Subcutaneous abdominal adipose tissue (tissue), 5 donors: Measurements from ENCODE around the gene DCUN1D2.
"Not testable (repeated sequence)": the region's sequence is repeated elsewhere in the genome, so short reads cannot be mapped to it uniquely, and the experiment has no call there.

Experiments used
- H3K27ac ChIP-seq: one replicate; pipeline ENCODE4 v1.7.0; 2013; ENCODE audit warnings: low read depth, mild to moderate bottlenecking, inconsistent platforms, low read length, moderate library complexity
- H3K27me3 ChIP-seq, 5 donors: one replicate each; pipeline ENCODE4 v1.7.0; 2013; ENCODE audit warnings: low read length in 5 of 5, inconsistent platforms in 1 of 5; ENCODE audit not compliant: control insufficient read depth in 5 of 5, insufficient read depth in 4 of 5
- H3K36me3 ChIP-seq, 5 donors: one replicate each; pipeline ENCODE4 v1.7.0; 2013; ENCODE audit warnings: low read length in 5 of 5; ENCODE audit not compliant: control insufficient read depth in 5 of 5, insufficient read depth in 5 of 5
- H3K4me1 ChIP-seq, 5 donors: one replicate each; pipeline ENCODE4 v1.7.0; 2013; ENCODE audit warnings: low read length in 5 of 5, mild to moderate bottlenecking in 3 of 5, moderate library complexity in 1 of 5; ENCODE audit not compliant: control insufficient read depth in 5 of 5, insufficient read depth in 5 of 5
- H3K4me3 ChIP-seq, 5 donors: one replicate each; pipeline ENCODE4 v1.7.0; 2013; ENCODE audit warnings: low read length in 5 of 5, low read depth in 1 of 5
- H3K9ac ChIP-seq, 5 donors: one replicate each; pipeline ENCODE4 v1.7.0; 2013; ENCODE audit warnings: low read length in 5 of 5, mild to moderate bottlenecking in 4 of 5, moderate library complexity in 3 of 5
- H3K9me3 ChIP-seq, 5 donors: one replicate each; pipeline ENCODE4 v1.7.0; 2013; ENCODE audit warnings: low read length in 5 of 5; ENCODE audit not compliant: control insufficient read depth in 5 of 5
- donor health status: healthy.
- donor health status: healthy.
- donor health status: healthy.
- donor health status: healthy.
- donor health status: healthy.

DCUN1D2 gene

GRCh38 chr13:113479179-113479578 lies 11.3 kb downstream of the DCUN1D2 start:
- H3K4me3 ChIP-seq, result no peak overlapping the region
- peaks cover 0 to 4% (median under 1%) of the 10 kb centered on the region in 5 donors for H3K4me1 ChIP-seq
- no peak overlapping the region for H3K27ac ChIP-seq
- H3K36me3 ChIP-seq, result peaks cover 10 to 34% (median 24%) of the 10 kb centered on the region in 5 donors
- H3K27me3 ChIP-seq, result no peaks in the 10 kb centered on the region
- no peaks in the 10 kb centered on the region for H3K9me3 ChIP-seq
- H3K9ac ChIP-seq, result no peak overlapping the region

GRCh38 chr13:113477724-113478123 lies 12.8 kb downstream of the DCUN1D2 start:
- Histone ChIP-seq H3K27ac (no peak overlapping the region), H3K36me3 (peaks cover 10 to 30% (median 28%) of the 10 kb centered on the region in 5 donors), H3K9ac (no peak overlapping the region), H3K27me3 (no peaks in the 10 kb centered on the region), H3K4me3 (no peak overlapping the region), H3K9me3 (no peaks in the 10 kb centered on the region), H3K4me1 (peaks cover 0 to 15% (median 5%) of the 10 kb centered on the region in 5 donors)

DNA sequence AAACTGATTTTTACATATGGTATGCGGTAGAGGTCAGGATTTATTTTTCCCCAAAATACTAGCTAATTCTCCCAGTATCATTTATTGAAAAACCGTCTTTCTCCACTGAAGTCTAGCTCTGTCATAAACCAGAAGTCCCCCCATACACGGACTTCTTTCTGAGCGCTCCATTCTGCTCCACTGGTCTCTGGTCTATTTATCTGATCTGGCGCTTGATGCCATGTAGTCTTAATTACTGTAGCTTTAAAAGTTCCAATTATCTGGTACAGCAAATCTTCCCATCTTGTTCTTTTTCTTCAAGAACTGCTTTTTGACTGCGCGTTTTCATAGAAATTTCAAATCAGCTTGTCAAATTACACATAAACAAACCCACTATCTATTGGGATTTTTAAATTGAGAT lies 13.7 kb downstream of the DCUN1D2 start:
- no peak overlapping the region for H3K9ac ChIP-seq
- H3K36me3 ChIP-seq, result peaks cover 10 to 30% (median 29%) of the 10 kb centered on the region in 5 donors
- H3K4me1 ChIP-seq, result peaks cover 0 to 22% (median 5%) of the 10 kb centered on the region in 5 donors
- no peak overlapping the region for H3K4me3 ChIP-seq
- H3K27me3 ChIP-seq, result no peaks in the 10 kb centered on the region
- no peak overlapping the region for H3K27ac ChIP-seq
- no peaks in the 10 kb centered on the region for H3K9me3 ChIP-seq

DNA sequence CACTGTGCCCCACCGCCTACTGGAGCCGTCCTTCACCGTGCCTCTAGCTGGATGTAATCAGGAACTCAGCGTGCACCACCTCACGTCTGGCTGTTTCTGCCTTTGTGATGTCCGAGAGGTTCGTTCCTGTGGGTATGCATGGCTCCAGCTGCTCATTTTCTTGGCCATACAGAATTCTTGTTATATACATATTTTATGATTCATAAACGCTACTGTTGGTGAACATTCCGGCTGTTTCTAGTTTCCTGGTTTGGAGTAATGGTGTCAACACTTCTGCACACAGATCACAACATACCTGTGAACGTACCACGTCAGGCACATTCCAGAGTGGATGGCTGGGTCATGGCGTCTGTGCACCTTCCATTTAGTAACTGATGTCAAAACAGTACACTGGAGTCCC lies 14.6 kb downstream of the DCUN1D2 start:
- Histone ChIP-seq H3K27me3 (no peaks in the 10 kb centered on the region), H3K9me3 (no peaks in the 10 kb centered on the region), H3K4me1 (peaks cover 0 to 27% (median 5%) of the 10 kb centered on the region in 5 donors), H3K4me3 (no peak overlapping the region), H3K27ac (no peak overlapping the region), H3K36me3 (peaks cover 10 to 33% (median 29%) of the 10 kb centered on the region in 5 donors), H3K9ac (no peak overlapping the region)

- no peaks in the 10 kb centered on the region for H3K27me3 ChIP-seq
- H3K4me3 ChIP-seq, result no peak overlapping the region
- H3K36me3 ChIP-seq, result peaks cover 10 to 33% (median 29%) of the 10 kb centered on the region in 5 donors
- no peak overlapping the region for H3K27ac ChIP-seq
- H3K9ac ChIP-seq, result no peak overlapping the region
- peaks cover 0 to 27% (median 5%) of the 10 kb centered on the region in 5 donors for H3K4me1 ChIP-seq
- H3K9me3 ChIP-seq, result no peaks in the 10 kb centered on the region
Measured at GRCh38 chr13:113475280-113475679, 15.2 kb downstream of the DCUN1D2 start.

DNA sequence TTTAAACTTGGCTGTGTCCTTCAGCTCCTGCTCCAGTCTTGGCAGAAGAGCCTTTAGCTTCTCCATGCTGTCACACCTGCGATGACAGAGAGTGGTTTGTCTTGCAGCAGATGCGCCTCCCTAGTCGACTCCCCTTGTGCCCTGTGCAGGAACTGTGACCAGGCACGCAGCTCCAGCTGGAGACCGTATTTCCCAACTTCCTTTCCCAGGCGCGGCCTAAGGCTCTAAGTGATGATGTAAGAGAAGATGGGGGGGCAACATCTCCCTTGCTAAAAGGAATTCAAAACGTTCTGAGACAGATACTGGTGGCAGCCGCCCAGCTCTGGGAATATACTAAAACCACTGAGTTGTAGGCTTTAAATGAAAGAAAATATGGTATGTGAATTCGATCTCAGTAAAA lies 16.3 kb downstream of the DCUN1D2 start:
- H3K4me3 ChIP-seq, result no peak overlapping the region
- H3K36me3 ChIP-seq, result peaks cover 10 to 29% (median 28%) of the 10 kb centered on the region in 5 donors
- H3K27ac ChIP-seq, result no peak overlapping the region
- H3K4me1 ChIP-seq, result peaks cover 0 to 27% (median 5%) of the 10 kb centered on the region in 5 donors
- H3K9ac ChIP-seq, result no peak overlapping the region
- no peaks in the 10 kb centered on the region for H3K9me3 ChIP-seq
- no peaks in the 10 kb centered on the region for H3K27me3 ChIP-seq

DNA sequence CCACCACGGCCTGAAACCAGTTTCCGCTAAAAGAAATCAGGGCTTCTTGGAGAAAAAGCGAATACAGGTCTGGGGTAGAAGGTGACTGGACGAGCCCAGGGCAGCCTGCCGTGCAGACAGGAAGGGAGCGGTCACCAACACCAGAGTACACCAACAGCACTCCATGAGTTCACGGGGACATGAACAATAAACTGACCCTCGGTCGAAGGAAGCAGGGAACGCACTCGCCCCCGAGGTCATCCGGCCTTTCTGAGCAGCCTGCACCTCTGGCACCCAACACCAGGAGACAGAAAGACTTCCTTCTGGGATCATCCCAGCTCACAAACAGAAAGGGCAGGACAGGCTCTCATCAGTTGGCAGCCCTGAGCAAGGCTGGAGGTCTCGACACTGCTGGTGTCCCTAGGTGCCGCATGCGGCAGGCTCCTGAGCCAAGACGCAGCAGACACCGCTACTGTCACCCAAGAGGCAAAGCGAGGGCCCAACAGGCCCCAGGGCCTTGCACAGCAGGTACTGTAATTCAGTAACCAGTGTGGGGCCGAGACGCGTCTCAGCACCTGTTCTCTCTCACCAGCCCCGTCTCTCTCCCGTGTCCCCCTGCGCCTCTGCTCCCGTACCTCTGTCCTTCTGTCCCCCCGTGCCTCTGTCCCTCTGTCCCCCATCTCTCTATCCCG lies 18.0 kb downstream of the DCUN1D2 start:
- peaks cover 0 to 27% (median 5%) of the 10 kb centered on the region in 5 donors for H3K4me1 ChIP-seq
- H3K27ac ChIP-seq, result peak overlapping the region; percentile 30
- peak overlapping the region in 3 of 5 donors; percentile 19 to 42 (median 22) for H3K4me3 ChIP-seq
- H3K36me3 ChIP-seq, result peaks cover 0 to 32% (median 27%) of the 10 kb centered on the region in 5 donors
- no peaks in the 10 kb centered on the region for H3K9me3 ChIP-seq
- H3K9ac ChIP-seq, result peak overlapping the region in 1 of 5 donors; percentile 51
- H3K27me3 ChIP-seq, result no peaks in the 10 kb centered on the region

DNA sequence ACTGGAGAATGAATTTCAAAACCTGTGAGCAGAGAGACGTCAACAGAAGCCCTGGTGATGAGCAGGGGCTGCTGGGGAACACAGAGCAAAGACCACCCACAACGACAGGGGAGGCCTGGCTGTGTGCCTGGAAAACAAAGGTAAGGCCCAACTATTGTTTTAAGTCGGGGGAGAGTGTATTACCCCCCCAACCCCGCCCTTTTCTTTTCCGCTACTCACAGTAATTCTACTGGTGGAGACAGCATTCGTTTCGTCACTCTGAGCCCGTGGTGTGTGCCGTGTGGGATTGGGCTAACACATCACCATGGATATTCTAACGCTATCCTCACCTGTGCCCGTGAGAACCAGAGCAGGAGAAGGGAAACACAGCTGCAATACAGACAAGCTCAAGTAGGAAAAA lies 18.7 kb downstream of the DCUN1D2 start:
- peak overlapping the region in 2 of 5 donors; percentile 22 to 42 for H3K4me3 ChIP-seq
- H3K4me1 ChIP-seq, result peaks cover 0 to 27% (median 5%) of the 10 kb centered on the region in 5 donors
- no peaks in the 10 kb centered on the region for H3K27me3 ChIP-seq
- no peak overlapping the region for H3K9ac ChIP-seq
- peaks cover 5 to 32% (median 31%) of the 10 kb centered on the region in 5 donors for H3K36me3 ChIP-seq
- peak overlapping the region; percentile 30 for H3K27ac ChIP-seq
- H3K9me3 ChIP-seq, result no peaks in the 10 kb centered on the region

- H3K4me3 ChIP-seq, H3K27ac ChIP-seq, H3K9me3 ChIP-seq, H3K27me3 ChIP-seq, H3K9ac ChIP-seq: not testable (repeated sequence)
- Histone ChIP-seq H3K36me3 (peaks cover 5 to 29% (median 25%) of the 10 kb centered on the region in 5 donors), H3K4me1 (peaks cover 0 to 27% (median 5%) of the 10 kb centered on the region in 5 donors)
Measured at GRCh38 chr13:113470635-113471163, 19.8 kb downstream of the DCUN1D2 start.

DNA sequence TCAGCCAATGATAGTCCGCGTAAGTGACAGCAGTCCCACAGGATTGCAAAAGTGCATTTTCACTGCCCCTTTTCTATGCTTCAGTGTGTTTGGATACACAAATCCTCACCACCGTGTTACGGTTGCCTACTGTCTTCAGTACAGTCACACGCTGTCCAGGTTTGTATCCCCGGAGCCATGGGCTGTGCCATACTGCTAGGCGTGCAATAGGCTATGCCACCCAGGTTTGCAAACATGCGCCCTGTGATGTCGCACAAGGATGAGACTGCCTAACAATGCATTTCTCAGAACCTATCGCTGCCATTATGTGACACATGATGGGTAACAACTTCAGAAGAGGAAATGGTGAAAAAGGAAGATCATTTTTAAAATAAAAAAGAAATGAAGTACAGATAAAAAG lies 20.4 kb downstream of the DCUN1D2 start:
- no peaks in the 10 kb centered on the region for H3K27me3 ChIP-seq
- H3K4me3 ChIP-seq, result no peak overlapping the region
- no peak overlapping the region for H3K27ac ChIP-seq
- no peak overlapping the region for H3K9ac ChIP-seq
- no peaks in the 10 kb centered on the region for H3K9me3 ChIP-seq
- peaks cover 5 to 26% (median 19%) of the 10 kb centered on the region in 5 donors for H3K36me3 ChIP-seq
- H3K4me1 ChIP-seq, result peaks cover 0 to 27% (median 5%) of the 10 kb centered on the region in 5 donors
